Measurements from ENCODE around the gene ST6GALNAC4.

Gene ST6GALNAC4

DNA sequence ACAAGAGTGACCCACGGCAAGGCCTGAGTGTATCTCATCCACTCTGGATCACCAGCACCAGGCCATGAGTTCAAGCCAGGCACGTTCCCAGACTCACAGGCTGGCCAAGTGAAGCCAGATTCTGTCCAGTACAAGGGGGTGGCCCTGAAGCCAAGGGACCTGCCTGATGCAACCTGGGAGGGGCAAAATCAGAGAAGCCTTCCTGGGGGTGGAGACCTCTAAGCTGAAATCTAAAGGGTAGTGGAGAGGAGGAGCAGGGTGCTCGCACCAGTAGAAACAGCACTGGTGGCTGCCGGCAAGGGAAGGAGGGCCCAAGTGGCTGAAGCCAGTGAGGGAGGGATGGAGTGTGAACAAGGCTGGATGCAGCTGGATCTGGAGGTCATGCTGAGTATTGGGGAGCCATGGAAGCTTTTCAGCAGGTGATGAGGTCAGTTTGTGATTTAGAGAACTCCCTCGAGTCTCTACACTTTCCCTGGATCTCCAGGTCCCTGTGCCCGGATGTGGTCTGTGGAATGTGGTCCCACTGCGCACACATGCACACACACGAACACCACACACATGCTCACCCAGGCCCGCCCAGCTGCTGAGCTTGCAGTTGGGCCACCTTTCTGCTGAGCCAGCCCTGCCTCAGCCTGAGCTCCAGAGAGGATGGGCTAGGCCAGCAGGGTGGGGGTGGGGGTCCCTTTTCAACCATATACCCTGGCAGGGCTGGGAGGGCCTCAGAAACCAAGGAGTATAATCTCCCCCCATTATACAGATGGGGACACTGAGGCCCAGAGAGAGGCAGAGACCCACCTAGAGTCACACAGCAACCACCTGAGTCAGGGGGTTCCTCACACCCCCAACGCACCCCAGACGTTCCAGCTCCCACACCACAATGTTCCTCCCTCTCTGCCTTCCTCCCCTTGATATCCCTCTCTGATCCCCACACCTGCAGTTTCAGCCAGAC lies 12.1 kb upstream of the ST6GALNAC4 start:
- DNase-seq, result no peak

DNA sequence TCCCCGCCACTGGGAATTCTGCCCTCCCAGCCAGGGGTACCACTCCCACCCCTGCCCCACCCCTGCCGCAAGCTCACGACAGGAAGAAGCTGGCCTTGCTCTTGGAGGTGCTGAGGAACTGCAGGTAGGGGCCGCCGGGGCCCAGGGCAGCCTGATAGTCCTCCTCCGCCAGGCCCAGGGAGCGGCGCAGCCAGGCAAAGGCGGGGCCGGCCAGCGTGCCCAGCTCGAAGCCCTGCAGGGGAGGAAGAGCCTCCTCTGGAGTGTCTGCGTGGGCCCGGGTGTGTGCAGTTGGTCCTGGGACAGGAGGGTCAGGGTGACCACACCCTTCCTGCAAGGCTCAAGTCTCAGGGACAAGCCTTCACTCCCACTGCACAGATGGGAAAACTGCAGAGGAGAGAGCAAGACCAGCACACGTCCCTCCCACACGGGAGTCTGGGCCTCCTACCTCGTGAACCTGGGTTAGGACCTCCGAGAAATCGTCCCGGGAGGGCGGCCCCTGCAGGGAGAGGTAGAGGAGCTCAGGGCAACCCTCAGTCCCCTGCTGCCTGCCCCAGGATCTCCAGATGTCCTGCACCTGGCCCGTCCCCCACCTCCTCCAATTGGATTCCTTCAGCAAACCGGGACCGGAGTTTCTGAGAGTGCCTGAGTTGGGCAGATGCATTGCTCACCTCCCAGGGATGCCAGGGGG lies 11.3 kb upstream of the ST6GALNAC4 start:
- DNase-seq, result no peak

DNA sequence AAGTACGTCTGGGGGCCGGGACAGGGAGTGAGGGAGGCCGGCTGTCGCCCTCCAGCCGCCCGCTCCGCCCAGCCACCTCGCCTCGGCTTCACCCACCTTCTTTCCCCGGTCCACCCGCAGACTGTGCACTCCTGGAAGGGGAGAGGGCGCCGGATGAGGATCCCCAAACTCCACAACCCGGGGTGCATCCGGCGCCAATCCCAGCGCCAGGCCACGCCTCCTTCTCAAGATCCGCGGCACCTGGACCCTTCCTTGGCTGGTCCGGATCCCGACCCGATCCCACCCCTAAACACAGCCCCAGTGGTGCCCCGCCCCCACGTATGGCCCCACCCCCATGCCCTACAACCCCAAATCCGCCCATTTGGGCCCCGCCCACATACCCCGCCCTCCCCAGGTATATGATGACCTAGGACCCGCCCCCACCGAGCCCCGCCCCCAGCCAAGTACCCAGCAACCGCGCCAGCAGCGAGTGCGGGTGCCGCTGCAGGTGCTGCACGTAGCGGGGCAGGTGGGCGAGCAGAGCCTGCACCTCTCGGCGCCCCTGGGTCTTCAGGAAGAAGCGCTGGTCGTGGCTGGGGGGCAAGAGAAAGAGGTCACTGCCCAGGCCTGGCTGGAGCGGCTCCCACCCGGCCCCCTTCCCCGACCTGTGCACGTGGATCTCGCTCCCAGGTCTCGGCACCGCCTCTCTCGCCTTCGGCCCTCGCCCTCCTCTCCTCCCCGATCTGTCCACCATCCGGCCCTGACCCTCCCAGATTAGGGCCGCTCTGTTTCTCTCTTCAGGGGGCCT lies 10.6 kb upstream of the ST6GALNAC4 start:
- peak; percentile 65 for DNase-seq

DNA sequence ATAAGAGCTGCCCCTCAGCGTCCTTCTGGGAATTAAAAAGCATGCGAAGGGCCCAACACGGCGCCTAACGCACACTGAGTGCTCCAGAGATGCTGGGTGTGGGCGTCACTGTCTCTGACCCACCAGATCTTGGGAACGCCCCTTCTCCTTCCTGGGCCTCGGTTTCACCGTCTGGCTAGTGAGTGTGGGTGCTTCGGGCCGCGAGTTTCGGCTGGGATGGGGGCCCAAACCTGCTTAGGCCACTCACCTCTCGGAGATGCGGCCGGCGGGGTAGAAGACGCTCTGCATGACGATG lies 10.0 kb upstream of the ST6GALNAC4 start:
- no peak for DNase-seq

DNA sequence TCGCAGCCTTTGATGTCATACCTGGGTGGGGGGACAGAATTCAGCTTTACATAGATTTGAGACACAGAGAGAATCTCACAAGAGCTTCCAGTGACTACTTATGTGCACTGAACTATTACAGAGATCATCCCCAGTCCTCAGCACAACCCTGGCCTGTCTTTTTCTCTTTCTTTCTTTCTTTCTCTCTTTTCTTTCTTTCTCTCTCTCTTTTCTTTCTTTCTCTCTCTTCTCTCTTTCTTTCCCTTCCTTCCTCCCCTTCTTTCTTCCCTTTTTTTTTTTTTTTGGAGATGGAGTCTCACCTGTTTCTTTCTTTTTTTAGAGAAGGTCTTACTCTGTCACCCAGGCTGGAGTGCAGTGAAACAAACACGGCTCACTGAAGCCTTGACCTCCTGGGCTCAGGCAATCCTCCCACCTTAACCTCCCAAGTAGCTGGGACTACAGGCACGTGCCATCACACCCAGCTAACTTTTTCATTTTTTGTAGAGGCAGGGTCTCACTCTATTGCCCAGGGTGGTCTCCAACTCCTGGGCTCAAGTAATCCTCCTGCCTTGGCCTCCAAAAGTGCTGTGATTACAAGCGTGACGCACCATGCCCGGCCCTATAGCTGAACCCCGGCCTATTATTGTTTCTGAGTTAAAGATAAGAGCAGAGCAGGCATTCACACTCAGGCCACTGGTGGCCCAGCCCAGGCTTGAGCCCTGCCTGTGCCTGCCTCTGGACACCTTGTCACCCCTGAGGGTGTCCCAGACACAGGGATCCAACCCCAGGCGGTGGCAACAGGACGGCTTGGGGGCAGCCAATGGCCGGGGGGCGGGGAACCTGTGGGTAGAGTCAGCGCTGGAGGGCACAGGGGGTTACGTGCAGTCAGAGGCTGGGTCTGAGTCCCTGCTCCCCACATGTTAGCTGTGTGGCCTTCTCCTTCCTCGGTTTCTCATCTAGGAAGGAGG lies 9.4 kb upstream of the ST6GALNAC4 start:
- DNase-seq, result no peak

DNA sequence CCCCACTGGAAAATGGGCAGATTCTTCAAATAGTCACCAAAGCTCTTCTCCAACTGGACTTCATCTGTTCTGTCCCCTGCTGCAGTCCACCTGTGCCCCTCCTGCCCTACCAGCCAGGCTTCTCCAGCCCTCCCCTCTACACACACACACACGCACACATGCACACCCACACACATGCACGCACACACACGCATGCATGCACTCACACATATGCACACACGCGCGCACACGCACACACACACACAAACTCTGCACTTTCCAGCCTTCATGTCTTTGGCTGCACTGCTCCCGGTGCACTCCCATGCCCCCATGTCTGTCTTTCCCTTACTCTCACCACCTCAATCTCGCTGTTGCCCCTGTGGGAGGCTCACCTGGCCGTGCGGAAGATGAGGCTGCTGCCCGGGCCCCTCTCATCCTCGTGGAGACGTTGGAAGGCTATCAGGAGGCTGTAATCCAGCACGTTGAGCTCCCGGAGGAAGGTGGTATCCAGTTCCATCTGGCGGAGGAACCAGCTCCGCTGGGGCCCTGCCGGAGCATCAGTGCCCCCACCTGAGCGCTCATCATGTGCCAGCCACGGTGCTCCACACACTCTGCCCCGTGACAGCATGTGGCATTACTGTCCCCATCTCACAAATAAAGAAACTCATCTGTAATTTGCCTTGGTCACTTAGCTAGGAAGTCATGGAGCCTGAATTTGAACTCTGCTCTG lies 8.0 kb upstream of the ST6GALNAC4 start:
- DNase-seq, result no peak

DNA sequence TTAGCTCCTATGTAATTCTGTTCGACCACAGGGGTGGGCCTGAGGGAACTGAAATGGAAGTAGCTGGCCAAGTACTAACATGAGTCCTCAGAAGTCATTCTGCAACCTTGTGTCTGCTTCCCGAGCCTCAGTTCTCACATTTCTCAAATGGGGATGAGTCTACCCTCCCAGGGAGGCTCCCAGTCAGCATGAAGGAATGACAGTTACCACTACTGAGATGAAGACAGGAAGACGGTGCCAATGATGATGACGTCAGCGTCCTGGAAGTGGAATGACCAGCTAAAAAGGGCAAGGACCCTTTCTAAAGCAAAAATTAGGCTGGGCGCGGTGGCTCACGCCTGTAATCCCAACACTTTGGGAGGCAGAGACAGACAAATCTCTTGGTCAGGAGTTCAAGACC lies 6.9 kb upstream of the ST6GALNAC4 start:
- no peak for DNase-seq

DNA sequence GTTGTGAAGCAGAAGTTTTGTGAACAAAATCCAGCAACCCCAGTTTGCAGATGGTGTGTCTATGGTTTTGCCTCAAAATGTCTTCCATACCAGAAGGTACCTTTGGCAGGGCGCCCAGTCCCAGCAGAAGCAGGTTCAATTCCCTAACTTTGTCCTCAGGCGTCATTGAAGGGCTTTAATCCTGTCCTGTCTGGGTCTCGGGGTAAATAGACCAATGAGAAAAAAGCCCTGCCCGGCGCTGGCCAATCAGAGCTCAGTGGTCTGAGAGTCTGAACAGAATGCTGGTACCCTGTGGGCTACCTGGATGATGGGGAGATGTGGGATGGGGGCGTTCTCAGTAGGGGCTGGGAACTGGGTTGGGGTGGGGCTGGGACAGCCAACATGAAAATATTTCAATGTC lies 6.2 kb upstream of the ST6GALNAC4 start:
- DNase-seq, result no peak

DNA sequence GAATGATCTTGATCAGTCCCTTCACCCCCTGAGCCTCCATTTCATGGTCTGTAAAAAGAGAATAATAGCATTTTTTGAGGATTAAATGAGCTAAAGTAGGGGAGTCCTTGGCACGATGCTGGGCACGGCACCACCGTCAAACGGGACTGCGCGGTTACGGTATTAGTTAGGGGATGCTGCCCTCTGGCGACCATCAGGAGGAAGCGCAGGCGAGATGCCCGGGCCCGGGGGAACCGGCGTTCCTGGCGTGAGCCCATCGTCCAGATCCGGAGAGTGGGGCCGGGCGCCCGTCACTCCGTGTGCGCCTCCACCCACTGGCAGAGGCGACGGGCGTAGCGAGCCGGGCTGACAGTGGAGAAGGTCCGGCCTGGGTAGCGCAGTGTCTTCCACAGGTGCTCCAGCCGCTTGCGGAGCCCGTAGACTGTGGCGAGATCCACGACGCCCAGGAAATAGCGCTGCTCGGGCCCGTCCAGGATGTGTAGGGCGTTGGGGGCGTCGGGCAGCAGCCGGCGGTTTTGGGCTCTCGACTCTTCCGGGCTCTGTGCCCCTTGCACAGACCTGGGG lies 4.8 kb upstream of the ST6GALNAC4 start:
- peak; percentile 24 for DNase-seq

DNA sequence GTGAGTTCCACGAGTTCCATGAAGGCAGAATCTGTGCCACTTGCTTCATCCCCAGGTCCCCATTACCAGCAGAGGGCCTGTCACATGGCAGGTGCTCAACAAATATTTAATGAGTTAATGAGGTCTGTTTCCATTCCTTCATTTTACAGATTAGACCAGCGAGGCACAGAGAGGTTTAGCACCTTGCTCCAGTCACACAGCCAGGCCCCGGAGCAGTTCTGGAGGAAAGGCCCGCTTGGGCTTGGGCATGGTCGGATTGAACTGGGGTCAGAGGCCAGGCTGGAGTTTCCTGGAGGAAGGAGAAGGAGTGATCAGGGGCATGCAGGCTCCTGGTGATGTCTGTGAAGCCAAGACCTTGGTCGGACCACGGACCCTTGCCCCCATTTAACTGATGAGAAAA lies 4.0 kb upstream of the ST6GALNAC4 start:
- no peak for DNase-seq

DNA sequence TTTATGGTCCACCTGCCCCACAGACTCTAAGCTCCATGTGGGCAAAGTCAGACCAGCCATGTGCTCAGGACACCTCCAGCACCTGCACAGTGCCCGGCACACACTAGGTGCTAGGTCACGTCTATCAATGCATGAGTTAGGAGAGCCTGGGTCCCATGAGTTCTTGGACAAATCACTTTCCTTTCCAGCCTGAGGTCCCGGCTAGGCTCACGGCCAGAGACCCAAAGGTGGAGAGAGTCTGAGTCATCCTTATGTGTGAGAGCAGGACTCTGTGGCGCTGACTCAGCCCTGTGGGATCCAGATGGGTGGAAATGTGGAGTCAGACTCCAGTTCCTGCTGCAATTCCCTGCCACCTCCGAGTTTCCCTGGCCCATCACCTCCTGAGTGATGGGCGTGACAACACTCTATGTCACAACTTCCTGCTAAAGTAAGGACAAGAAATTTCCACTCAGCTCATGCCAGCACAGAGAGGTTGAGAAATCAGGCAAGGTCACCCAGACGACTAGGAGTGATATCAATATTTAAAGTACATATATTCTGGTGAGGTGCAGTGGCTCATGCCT lies 2.5 kb upstream of the ST6GALNAC4 start:
- DNase-seq, result no peak

DNA sequence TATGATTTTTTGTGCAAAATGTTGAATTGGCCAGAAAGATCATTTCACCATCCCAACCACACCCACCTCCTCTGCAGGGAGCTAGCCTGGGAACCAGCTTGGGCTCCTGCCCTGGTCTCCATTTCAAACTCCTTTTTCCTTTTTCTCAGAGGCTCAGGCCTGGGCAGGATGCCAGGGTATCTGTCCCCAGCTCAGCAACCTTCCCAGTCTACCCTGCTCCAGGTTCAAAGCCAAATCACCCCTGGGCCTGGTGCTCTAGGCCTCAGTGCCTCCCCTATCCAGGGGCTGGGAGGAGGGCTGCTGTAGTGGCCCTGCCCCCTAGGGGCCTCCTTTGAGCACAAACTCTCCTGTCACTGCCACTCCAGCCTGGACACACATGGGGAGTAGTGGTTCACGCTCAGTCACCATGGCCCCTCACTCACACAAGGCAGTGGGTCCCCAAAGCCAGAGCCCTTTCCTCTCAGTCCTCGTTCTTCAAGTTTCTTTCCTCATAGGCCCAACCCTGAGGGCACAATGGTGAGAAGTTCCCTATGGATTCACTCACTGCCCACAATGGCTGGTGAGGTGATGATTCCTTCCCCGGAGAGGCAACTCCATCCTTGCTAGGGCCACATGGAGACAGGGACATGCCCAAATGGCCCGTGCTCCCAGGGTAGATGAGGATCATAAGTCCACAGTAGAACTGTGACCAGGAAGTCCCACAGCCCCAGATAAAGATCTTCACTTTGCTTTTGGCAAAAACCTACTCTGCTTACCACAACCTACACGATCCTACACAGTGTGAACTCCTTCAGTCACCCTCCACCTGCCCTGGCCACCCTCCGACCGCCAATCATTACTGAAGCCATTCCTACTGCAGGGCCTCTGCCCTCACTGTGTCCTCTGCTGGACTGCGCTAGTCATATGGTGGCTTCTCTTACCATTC lies 1.6 kb upstream of the ST6GALNAC4 start:
- no peak for DNase-seq

DNA sequence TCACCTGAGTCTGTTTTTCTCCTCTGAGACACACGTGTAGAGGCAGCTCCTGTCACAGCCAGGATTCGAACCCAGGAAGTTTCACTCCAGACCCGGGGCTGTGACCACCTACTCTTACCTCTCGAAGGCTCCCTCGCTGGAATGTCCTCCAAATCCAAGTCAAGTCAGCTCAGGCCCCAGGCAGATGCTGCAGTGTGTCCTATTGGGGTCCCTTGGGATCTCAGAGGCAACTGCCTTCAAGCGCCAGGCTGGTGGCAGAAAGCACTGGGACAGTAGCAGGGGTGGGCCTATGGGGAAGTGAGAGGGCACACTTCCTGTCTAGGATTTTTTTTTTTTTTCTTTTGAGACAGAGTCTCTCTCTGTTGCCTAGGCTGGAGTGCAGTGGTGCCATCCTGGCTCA lies 762 bp upstream of the ST6GALNAC4 start:
- no peak for DNase-seq

DNA sequence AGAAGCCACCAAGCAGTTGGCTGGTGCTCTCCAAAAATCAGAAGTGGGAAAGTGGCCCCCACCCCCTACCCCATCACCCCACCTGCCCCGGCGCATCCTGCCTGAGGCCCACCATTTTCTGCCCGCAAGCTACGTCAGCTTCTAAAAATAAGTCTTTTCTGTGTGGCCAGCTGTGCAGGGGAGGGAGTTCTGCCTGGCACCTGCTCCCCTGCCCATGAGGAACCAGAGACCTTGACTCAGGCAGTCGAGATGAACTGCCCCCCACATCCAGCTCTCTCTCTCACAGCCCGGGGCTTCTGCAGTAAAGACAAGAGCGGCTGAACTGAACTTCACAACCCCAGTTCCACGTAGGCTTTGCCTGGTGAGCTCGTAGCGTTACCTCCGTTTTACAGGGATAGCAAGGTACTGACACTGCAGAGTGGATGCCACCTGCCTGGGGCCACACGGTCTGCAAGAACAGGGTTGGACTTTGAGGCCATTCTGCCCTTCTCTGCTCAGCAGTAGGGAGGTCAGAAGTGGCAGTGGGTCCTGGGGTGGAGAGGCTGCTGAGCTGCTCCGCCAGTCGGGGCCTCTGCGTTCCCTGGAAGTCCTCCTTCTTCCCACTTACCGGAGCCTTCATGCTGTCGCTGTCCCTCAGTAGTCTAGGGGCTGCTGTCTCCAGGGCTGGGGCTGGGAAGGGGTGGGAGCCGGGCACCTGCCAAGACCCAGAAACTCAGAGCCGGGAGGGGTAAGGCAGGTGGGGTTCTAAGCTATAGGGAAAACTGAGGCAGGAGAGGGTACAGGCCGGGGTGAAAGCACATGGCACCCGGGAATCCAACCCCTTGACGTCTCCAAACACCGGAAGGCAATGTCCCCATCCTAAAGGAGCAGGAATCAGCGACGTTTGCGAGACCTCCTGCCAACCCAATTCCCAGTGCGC lies 781 bp downstream of the ST6GALNAC4 start:
- no peak for DNase-seq

DNA sequence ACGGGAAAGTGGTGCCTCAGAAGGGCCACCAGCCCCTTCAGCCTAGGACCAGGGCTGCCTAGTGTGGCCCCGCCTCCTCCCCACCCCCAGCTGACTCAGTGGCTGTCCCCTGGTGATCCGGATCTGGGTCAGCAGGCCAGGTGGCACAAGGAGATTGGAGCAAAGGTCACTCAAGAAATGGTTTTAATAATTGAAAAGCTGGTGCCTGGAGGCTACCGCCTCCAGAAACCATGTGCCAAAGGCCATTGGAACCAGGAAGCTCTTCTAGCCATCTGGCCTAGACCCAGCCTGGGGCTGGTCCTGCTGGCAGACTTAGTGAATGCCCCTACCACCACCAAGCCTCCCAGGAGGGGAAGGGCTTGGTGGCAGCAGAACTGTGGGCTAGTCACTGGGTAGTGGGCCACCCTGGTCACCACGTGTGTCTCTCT lies 1.5 kb downstream of the ST6GALNAC4 start:
- no peak for DNase-seq

DNA sequence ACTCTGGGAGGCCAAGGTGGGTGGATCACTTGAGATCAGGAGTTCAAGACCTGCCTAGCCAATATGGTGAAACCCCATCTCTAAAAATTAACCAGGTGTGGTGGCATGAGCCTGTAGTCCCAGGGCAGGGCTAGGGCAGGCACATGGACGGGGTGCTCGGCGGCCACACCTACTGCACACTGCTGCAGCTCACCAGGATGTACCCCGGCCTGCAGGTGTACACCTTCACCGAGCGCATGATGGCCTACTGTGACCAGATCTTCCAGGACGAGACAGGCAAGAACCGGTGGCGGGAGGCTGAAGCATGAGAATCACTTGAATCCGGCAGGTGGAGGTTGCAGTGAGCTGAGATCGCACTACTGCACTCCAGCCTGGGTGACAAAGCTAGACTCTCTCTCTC lies 3.2 kb downstream of the ST6GALNAC4 start:
- no peak for DNase-seq

DNA sequence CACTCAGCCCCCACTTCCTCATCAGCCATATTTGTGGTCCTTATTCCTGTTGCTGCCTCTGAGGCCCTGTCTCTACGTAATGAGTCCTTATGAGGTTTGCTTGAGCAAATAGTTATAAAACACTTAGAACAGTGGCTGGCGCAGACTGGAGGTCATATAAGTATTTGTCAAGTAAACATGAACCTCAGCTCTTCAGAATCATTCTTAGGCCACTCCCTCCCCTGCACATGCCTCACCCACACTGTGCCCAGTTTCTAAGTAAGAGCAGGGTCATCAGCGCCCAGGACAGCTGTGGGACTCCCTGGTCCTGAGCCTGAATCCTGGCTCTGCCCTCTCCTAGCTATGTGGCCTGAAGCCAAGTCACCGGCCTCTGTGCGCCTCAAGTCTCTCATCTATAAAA lies 4.0 kb downstream of the ST6GALNAC4 start:
- no peak for DNase-seq

DNA sequence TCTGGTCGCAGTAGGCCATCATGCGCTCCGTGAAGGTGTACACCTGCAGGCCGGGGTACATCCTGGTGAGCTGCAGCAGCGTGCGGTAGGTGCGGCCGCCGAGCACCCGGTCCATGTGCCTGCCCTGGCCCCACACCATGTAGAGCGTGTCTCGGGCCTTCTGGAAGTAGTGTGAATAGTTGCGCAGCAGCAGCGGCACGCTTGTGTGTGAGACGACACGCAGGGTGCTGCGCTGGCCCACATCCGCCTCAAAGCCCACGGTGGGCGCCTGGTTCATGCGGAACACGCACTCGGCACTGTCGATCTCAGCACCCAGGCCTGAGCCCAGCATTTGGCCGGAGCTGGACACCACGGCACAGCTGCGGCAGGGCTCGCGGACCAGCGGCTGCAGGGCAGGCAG lies 4.5 kb downstream of the ST6GALNAC4 start:
- no peak for DNase-seq

All from NCI-H1105 treated with DMSO at 0.1 percent for 48 hours (cell line).